ENCODE measurements around the gene GABRB2. TPM values are rescaled to one million over a fixed set of nuclear protein-coding genes. Genes with fewer than 3 reads are reported as not detected.

The GABRB2 gene
- total RNA-seq, 1 donor from 2014 or later = not detected

DNA sequence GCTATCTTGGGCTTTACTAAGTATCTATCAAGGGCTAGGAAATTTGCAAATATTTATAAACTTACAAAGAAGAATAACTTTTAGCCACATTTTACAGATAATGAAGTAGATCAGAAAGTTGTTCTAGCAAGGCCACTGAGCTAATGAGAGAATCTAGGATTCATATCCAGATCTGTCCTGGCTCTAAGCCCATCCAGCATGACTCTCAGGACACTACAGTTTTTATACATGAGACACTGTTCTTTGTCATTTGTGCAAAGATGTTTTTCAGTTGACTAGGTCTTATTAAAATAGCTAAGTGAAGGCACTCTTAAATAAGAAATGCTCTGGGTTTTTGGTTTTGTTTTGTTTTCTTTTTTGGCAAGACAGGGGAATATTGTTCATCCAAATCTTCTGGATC, 273.1 kb downstream of the GABRB2 start:
- FAIRE-seq = no peak
- Histone ChIP-seq H3K36me3 (ENCODE audit: control insufficient read depth, insufficient read depth, low read length) (no peaks in the 10 kb centered on the region), H3K27me3 (ENCODE audit: control insufficient read depth, insufficient read depth, low read length) (no peaks in the 10 kb centered on the region), H3K4me3 (ENCODE audit: low read depth, low read length) (no peak overlapping the region)
- TF ChIP-seq, protein P1, sequence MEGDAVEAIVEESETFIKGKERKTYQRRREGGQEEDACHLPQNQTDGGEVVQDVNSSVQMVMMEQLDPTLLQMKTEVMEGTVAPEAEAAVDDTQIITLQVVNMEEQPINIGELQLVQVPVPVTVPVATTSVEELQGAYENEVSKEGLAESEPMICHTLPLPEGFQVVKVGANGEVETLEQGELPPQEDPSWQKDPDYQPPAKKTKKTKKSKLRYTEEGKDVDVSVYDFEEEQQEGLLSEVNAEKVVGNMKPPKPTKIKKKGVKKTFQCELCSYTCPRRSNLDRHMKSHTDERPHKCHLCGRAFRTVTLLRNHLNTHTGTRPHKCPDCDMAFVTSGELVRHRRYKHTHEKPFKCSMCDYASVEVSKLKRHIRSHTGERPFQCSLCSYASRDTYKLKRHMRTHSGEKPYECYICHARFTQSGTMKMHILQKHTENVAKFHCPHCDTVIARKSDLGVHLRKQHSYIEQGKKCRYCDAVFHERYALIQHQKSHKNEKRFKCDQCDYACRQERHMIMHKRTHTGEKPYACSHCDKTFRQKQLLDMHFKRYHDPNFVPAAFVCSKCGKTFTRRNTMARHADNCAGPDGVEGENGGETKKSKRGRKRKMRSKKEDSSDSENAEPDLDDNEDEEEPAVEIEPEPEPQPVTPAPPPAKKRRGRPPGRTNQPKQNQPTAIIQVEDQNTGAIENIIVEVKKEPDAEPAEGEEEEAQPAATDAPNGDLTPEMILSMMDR (IDR thresholded peaks at IDR 0.05; ENCODE audit: insufficient read depth, low read length, severe bottlenecking) = no peak
- no peak for DNase-seq (ENCODE audit: low read depth)

DNA sequence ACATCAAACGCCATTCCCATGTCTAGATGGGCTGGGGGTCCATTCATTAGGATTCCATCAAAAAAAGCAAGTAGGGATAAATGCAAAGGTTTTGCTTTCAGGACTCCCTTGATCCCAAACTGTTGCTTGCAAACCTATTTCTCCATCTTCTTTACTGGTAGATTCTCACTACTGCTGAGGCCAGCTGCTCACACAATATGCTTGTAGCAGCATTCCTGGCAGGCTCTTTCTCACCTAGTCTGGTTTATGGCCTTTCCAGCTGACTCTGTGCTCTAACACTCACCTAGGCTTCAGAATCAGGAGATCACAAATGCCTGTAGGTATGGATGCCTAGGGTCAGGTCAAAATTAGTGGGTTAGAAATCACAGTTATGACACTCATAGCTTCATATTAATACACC, 274.7 kb downstream of the GABRB2 start:
- Histone ChIP-seq H3K4me3 (ENCODE audit: low read depth, low read length) (no peak overlapping the region), H3K27me3 (ENCODE audit: control insufficient read depth, insufficient read depth, low read length) (no peaks in the 10 kb centered on the region), H3K36me3 (ENCODE audit: control insufficient read depth, insufficient read depth, low read length) (no peaks in the 10 kb centered on the region)
- FAIRE-seq = no peak
- TF ChIP-seq, protein P1 (IDR thresholded peaks at IDR 0.05; ENCODE audit: insufficient read depth, low read length, severe bottlenecking) = no peak
- no peak for DNase-seq (ENCODE audit: low read depth)

DNA sequence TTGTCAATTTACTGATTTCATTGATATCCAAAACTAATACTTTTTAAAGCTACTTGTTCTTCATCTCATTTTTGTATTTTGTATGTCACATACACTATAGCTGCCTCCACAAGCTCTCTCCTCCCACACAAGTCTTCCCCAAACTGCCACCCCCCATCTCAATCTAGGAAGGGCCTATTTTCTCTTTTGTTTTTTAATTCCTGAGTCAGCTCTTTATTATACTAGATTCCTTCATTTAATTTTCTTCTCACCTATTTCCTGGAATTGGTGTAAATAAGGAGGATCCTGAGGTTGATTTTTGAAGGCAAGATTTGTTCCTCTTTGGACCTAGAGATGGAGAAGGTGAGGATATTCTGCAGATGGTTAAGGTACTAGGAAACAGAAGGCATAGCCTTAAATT, 277.4 kb downstream of the GABRB2 start:
- Histone ChIP-seq H3K27me3 (ENCODE audit: control insufficient read depth, insufficient read depth, low read length) (no peaks in the 10 kb centered on the region), H3K4me3 (ENCODE audit: low read depth, low read length) (no peak overlapping the region), H3K36me3 (ENCODE audit: control insufficient read depth, insufficient read depth, low read length) (no peaks in the 10 kb centered on the region)
- no peak for FAIRE-seq
- DNase-seq (ENCODE audit: low read depth) = no peak
- TF ChIP-seq, protein P1 (IDR thresholded peaks at IDR 0.05; ENCODE audit: insufficient read depth, low read length, severe bottlenecking) = no peak

DNA sequence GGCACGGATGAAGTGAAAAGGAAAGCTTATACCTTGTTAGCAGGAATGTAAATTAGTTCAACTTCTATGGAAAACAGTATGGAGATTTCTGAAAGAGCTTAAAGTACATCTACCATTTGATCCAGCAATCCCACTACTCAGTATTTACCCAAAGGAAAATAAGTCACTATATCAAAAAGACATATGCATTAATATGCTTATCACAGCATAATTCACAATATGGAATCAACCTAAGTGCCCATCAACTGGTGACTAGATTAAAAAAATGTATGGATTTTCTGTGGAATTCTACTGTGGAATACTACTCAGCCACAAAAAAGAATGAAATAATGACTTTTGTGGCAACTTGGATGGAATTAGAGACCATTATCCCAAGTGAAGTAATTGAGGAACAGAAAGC, 279.6 kb downstream of the GABRB2 start:
- TF ChIP-seq, protein P1 (IDR thresholded peaks at IDR 0.05; ENCODE audit: insufficient read depth, low read length, severe bottlenecking) = no peak
- DNase-seq (ENCODE audit: low read depth) (no peak), FAIRE-seq (no peak)
- H3K4me3 ChIP-seq (ENCODE audit: low read depth, low read length) = no peak overlapping the region
- H3K27me3 ChIP-seq (ENCODE audit: control insufficient read depth, insufficient read depth, low read length) = no peaks in the 10 kb centered on the region
- no peaks in the 10 kb centered on the region for H3K36me3 ChIP-seq (ENCODE audit: control insufficient read depth, insufficient read depth, low read length)

DNA sequence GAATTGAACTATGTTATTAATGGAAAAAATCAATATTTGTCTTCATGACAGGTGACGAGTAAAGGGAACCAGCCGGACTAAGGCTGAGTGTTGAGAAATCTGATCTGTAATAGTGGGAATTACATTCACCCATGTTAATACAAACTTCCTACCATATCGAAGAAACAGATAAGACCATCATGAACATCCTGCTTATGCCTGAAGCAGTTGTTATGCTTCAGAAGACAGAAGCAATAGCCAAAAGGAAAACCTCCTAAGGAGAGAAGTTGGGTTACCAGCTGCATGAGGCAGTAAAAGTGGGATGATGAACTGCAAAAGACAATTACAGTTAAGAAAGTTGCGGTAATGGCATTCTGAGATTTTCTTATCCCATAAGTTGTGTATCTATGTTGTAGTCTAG, 281.5 kb downstream of the GABRB2 start:
- TF ChIP-seq, protein P1 (IDR thresholded peaks at IDR 0.05; ENCODE audit: insufficient read depth, low read length, severe bottlenecking) = no peak

DNA sequence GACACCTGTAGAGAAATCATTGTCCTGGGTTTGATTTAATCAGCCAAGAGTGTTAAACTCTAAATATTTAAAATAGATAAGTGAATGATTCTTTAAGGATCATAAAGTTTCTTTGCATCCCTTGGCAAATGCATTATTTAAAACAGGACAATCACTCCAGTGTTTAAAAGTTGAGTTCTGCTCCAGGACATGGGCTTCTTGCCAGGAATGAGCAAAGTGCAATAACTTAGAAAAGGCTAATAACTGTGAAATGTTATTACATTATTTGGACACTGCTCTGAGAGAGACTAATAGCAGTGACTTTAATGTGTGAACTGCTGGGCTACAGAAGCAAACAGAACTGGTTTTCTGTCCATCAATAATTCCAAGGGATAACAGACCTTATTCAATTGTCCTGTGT, 283.3 kb downstream of the GABRB2 start:
- TF ChIP-seq, protein P1 (IDR thresholded peaks at IDR 0.05; ENCODE audit: insufficient read depth, low read length, severe bottlenecking) = no peak
- no peak for FAIRE-seq

More for the DNA sequence above, 281.5 kb downstream of the GABRB2 start:
- no peak overlapping the region for H3K4me3 ChIP-seq (ENCODE audit: low read depth, low read length)
- DNase-seq (ENCODE audit: low read depth) (no peak), FAIRE-seq (no peak)
- H3K36me3 ChIP-seq (ENCODE audit: control insufficient read depth, insufficient read depth, low read length) = no peaks in the 10 kb centered on the region
- no peaks in the 10 kb centered on the region for H3K27me3 ChIP-seq (ENCODE audit: control insufficient read depth, insufficient read depth, low read length)

More for the DNA sequence above, 283.3 kb downstream of the GABRB2 start:
- Histone ChIP-seq H3K36me3 (ENCODE audit: control insufficient read depth, insufficient read depth, low read length) (no peaks in the 10 kb centered on the region), H3K4me3 (ENCODE audit: low read depth, low read length) (no peak overlapping the region), H3K27me3 (ENCODE audit: control insufficient read depth, insufficient read depth, low read length) (no peaks in the 10 kb centered on the region)
- DNase-seq (ENCODE audit: low read depth) = no peak

All from bronchial epithelial cell (primary cell).